Epidermal melanocyte (primary cell): ENCODE measurements around the gene UNCX.
"Not testable (repeated sequence)": the region's sequence is repeated elsewhere in the genome, so short reads cannot be mapped to it uniquely, and the experiment has no call there.

Experiments
- DNase-seq: peaks from one replicate; pipeline ENCODE4 v3.0.0; 2011; ENCODE audit warnings: low spot score; ENCODE audit not compliant: insufficient read length

UNCX gene

DNA sequence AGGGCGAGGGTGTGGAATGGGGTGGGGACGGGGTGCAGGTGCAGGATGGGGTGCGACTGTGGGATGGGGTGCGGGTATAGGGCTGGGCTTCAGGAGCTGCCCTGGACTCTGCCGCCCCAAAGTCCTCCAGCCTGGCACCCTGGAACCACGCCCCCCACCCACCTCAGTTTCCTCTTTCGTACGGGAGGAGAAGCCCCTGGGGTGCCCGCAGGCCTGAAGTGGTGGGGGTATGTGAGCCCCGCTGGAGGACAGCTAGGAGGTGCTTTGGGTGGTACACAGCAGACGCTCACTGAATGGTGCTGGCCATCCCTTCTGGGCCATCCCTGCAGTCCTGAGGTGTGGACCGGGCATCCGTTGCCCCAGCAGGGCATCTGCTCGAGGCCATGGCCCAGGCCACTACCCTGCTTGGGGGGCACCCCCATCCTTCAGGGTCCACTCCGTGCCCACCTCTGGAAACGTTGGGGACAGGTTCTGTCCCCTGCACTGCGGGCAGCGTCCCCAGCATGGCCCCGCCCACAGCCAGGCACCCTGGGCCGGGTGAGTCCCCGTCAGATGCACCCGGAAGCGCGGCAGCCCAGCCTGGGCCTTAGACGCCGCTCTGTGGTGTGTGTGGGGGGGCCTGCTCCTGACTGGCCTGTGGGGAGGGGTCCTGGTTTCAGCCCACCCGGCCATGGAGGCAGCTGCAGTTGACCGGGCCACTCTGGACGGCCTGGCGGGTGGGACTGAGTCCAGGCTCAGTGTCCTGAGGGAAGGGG lies 41.6 kb downstream of the UNCX start:
- no peak for DNase-seq

DNA sequence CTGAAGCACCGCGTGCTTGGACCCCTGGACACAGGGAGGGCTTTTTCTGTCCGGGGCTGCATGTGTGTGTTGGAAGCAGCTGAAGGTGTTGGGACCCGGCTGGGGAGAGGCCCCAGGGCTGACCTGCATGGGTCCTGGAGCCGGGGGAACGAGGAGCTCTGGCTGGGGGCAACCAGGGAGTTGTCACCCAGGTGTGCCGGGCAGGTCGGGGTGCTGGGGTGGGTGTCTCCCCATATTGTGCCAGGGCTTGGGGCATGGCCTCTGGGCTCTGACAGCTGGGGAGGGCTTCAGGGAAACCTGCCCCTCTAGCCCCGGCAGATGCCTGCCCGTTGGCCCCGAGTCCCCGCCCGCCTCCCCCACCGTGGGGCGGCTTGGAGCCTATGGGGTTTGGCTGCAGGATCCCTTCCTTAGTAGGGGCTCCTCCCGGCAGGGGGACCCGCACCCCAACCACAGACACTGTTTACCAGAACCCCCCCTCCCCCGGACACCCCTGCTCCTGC lies 42.3 kb downstream of the UNCX start:
- DNase-seq = no peak

DNA sequence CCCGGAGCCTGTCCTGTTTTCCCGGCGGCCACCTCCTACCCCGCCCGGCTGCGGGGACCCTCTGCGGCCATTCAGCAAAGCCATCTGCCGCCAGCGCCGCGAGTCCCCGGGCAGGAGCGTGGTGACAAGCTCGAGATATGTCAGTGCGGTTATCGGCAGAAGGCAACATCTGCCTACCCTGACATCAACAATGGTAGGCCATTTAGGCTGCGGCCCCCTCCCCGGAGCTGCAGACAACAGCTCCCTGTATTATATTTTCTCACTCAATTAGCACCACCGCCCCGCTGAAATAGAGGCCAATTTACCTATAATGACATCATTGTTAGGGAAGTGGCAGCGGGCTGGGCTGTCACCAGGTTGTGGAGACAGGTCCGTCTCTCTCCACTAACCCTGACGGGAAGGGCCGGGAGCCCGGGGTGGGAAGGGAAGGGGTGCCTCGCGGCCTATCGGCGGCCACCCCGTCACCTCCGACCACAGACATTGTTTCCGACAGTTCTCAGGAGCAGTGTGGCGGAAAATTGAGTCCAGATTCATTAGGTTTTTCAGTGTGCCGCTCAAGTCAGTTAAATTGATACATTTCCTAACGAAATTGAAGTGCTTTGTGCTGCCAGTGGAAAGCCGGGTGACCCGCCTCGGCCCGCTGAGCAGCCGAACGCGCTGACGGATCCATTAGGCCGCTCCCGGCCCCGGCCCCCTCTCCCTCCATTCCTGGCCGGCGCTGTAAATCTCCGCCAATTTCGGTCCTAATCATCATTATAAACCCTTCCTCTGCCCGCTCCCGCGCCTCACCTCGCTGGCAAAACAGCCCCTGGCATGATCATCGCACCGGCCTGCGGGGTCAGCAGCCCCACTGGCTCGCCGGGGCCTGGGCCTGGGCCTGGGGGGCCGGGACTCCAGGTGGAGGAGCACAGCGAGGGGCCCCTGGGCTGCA lies 43.0 kb downstream of the UNCX start:
- no peak for DNase-seq

DNA sequence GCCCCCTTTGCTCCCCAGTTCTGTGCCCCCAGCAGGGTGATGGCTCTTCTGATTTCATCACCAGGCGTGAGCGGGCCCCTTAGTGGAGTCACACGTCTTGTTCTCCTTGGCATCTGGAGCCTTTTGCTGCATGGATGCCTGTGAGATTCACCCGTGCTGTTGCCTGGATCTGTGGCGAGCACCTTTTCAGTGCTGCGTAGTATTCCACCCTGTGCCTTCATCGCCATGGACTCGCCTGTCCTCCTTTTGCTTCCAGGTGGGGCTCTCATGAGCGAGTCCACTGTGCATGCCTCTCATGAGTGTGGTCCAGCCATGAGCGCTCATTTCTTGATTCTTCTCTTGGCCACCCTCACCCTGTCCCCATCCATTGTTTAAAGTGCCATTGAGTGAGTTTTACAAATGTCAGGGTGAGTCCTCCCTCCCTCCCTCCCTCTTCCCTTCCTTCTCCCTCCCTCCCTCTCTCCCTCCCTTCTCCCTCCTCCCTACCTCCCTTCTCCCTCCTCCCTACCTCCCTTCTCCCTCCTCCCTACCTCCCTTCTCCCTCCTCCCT lies 44.0 kb downstream of the UNCX start:
- no peak for DNase-seq

- no peak for DNase-seq
Observed at GRCh38 chr7:1278543-1278942, 45.9 kb downstream of the UNCX start.

- no peak for DNase-seq
Observed at GRCh38 chr7:1279041-1279440, 46.4 kb downstream of the UNCX start.

DNA sequence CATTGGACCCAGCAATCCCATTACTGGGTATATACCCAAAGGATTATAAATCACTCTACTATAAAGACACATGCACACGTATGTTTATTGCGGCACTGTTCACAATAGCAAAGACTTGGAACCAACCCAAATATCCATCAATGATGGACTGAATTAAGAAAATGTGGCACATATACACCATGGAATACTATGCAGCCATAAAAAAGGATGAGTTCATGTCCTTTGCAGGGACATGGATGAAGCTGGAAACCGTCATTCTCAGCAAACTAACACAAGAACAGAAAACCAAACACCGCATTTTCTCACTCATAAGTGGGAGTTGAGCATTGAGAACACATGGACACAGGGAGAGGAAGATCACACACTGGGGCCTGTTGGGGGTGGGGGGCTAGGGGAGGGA lies 47.2 kb downstream of the UNCX start:
- DNase-seq = not testable (repeated sequence)

DNA sequence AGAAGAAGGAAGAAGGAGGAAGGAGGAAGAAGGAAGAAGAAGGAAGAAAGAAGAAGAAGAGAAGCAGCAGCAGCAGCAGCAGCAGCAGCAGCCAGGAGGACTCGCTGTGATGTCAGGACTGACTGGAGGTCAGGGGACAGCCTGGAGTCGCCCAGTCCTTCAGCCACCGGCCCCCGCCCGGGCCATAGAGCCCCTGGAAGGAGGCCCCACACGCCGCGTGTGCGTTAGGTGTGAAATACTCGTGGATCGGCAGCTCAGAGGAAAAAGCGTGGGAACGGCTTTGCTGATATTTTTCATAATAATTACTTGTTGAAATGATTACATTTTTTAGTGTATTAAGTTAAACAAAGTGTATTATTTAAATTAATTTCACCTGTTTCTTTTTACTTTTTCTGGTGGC lies 48.4 kb downstream of the UNCX start:
- DNase-seq = no peak

DNA sequence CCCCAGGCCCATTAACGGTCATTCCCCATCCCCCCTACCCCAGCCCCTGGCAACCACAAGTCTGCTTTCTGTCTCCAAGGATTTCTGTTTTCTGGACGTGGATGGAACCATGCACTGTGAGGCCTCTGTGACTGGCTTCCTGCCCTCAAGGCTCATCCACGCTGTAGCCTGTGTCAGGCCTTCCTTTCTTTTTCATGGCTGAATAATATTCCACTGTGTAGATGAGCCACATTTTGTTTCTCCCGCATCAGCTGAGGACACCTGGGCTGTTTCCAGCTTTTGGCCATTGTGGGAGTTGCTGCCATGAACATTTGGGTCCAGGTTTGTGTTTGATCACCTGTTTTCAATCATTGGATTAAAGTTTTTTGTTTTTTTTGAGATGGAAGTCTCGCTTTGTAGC lies 50.0 kb downstream of the UNCX start:
- no peak for DNase-seq

DNA sequence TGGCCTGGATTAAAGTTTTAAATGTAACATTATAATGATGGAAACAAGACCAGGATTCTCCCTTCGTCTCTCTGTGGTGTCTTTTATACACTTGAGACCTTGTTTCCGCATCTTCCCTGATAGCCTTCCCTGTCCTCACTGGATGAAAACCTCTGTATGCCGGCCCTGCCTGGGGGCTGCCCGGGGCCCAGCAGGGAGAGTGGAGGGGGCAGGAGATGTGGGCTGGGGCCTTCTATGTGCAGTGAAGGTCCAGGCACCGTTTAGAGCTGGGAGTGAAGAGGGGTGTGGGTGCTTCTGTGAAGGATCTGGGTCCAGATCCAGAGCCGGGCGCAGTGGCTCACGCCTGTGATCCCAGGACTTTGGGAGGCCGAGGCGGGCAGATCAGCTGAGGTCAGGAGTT lies 50.7 kb downstream of the UNCX start:
- no peak for DNase-seq

GRCh38 chr7:1283941-1284742 lies 51.5 kb downstream of the UNCX start:
- no peak for DNase-seq

DNA sequence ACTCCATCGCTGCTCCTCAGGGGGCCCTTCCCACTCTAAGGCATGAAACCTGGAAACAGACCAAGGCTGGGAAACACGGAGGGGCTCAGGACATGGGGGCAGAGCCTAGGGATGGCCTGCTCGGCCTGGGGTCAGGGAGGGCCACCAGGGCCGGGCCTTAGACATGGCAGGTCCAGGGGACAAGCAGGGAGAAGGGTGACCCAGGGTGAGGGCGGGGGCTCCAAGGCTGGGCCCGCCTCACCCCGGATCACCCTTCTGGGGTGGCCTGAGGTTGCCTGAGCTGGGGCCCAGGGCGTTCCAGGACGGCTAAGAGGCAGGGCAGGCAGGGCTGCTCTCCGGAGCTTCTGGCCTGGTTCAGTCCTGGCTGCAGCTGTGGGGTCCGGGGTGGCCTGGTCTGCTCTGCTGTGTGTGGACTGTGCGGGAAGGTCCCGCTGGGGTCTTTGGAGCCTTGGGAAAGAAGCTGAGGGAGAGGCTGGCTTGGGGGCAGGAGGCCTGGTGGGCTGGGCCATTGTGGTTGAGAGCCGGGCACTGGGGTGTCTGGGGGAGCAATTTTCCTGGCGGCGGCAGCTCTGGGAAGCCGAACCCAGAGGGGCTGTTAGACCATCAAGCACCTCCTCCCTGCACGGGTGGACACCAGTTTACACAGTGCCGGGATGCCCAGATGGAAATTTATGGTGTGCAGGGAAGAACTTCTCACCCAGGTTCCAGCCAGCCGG lies 52.2 kb downstream of the UNCX start:
- DNase-seq = no peak

GRCh38 chr7:1285556-1286301 lies 53.1 kb downstream of the UNCX start:
- no peak for DNase-seq
